Measurements from ENCODE around the gene FGFR1OP2. TPM values are rescaled to one million over a fixed set of nuclear protein-coding genes. Genes with fewer than 3 reads are reported as not detected.

Gene FGFR1OP2
- total RNA-seq, 2 experiments from 2014 or later = 49.1 to 50.7 TPM

GRCh38 chr12:26929590-26929989, 8.7 kb upstream of the FGFR1OP2 start:
- POLR2A ChIA-PET = no interaction called here
- no peaks in the 10 kb centered on the region for H3K9me3 Mint-ChIP-seq
- intact Hi-C loops (cut with micrococcal nuclease) = no loop called here
- CTCF ChIA-PET = interaction anchor here (0.7 kb wide), 1 partner anchor 44 kb away, joined by 3 read pairs; no protein-coding TSS in a partner anchor
- no peak overlapping the region for H3K4me3 Mint-ChIP-seq
- H3K36me3 Mint-ChIP-seq = peaks cover 35% of the 10 kb centered on the region
- no peak for DNase-seq
- no peak overlapping the region for H3K27ac Mint-ChIP-seq
- peaks cover 30% of the 10 kb centered on the region for H3K4me1 Mint-ChIP-seq (ENCODE audit: low read depth)
- H3K27me3 Mint-ChIP-seq = no peaks in the 10 kb centered on the region

- intact Hi-C loops (cut with micrococcal nuclease) = loop anchor here (5.0 to 10.0 kb wide), 3 partner anchors 84 to 849 kb away; partner anchors contain the start of genes KLHL42 and MANSC4
- Mint-ChIP-seq H3K36me3 (peaks cover 20% of the 10 kb centered on the region), H3K4me1 (ENCODE audit: low read depth) (peaks cover 47% of the 10 kb centered on the region), H3K4me3 (peak overlapping the region; percentile 94), H3K27ac (peak overlapping the region; percentile 98), H3K27me3 (no peaks in the 10 kb centered on the region), H3K9me3 (no peaks in the 10 kb centered on the region)
- POLR2A ChIA-PET = interaction anchor here (1.0 to 1.6 kb wide), 2 partner anchors 78 to 103 kb away, joined by 3 read pairs; partner anchors contain the start of genes ITPR2 and TM7SF3
- CTCF ChIA-PET = interaction anchor here (0.7 to 2.0 kb wide), 4 partner anchors 36 to 370 kb away, joined by 3 to 10 read pairs (median 6); partner anchors contain the start of gene TM7SF3
- DNase-seq = peak; percentile 55
Observed at GRCh38 chr12:26935636-26936378, 2.5 kb upstream of the FGFR1OP2 start.

- Mint-ChIP-seq H3K36me3 (peaks cover 20% of the 10 kb centered on the region), H3K4me1 (ENCODE audit: low read depth) (peaks cover 49% of the 10 kb centered on the region), H3K27me3 (no peaks in the 10 kb centered on the region), H3K27ac (peak overlapping the region; percentile 98), H3K4me3 (peak overlapping the region; percentile 94), H3K9me3 (no peaks in the 10 kb centered on the region)
- ChIA-PET POLR2A (interaction anchor here (1.0 kb wide), 1 partner anchor 77 kb away, joined by 3 read pairs; the partner anchor contains the start of gene TM7SF3), CTCF (interaction anchor here (1.0 to 2.0 kb wide), 4 partner anchors 51 to 369 kb away, joined by 4 to 10 read pairs (median 8); partner anchors contain the start of gene TM7SF3)
- peak; percentile 27 for DNase-seq
- intact Hi-C loops (cut with micrococcal nuclease) = loop anchor here (5.0 to 10.0 kb wide), 3 partner anchors 84 to 848 kb away; partner anchors contain the start of genes KLHL42 and MANSC4
Observed at GRCh38 chr12:26936559-26937442, 1.5 kb upstream of the FGFR1OP2 start.

- ChIA-PET POLR2A (no interaction called here), CTCF (interaction anchor here (1.2 kb wide), 1 partner anchor 77 kb away, joined by 8 read pairs; the partner anchor contains the start of gene TM7SF3)
- Mint-ChIP-seq H3K9me3 (no peaks in the 10 kb centered on the region), H3K4me1 (ENCODE audit: low read depth) (peaks cover 49% of the 10 kb centered on the region), H3K36me3 (peaks cover 20% of the 10 kb centered on the region), H3K27me3 (no peaks in the 10 kb centered on the region), H3K27ac (peak overlapping the region; percentile 98), H3K4me3 (peak overlapping the region; percentile 94)
- intact Hi-C loops (cut with micrococcal nuclease) = loop anchor here (5.0 to 10.0 kb wide), 3 partner anchors 85 to 847 kb away; partner anchors contain the start of genes KLHL42 and MANSC4
- no peak for DNase-seq
Observed at GRCh38 chr12:26937443-26937862, 817 bp upstream of the FGFR1OP2 start.

- H3K27me3 Mint-ChIP-seq = no peaks in the 10 kb centered on the region
- H3K9me3 Mint-ChIP-seq = no peaks in the 10 kb centered on the region
- H3K36me3 Mint-ChIP-seq = peaks cover 10% of the 10 kb centered on the region
- peaks cover 49% of the 10 kb centered on the region for H3K4me1 Mint-ChIP-seq (ENCODE audit: low read depth)
- H3K27ac Mint-ChIP-seq = peak overlapping the region; percentile 98
- peak; percentile 44 for DNase-seq
- peak overlapping the region; percentile 94 for H3K4me3 Mint-ChIP-seq
- intact Hi-C loops (cut with micrococcal nuclease) = loop anchor here (1.0 to 10.0 kb wide), 9 partner anchors 34 to 846 kb away; partner anchors contain the start of genes ITPR2, KLHL42, MANSC4 and STK38L
- ChIA-PET POLR2A (no interaction called here), CTCF (no interaction called here)
Observed at GRCh38 chr12:26938701-26939062, 412 bp downstream of the FGFR1OP2 start.

- Mint-ChIP-seq H3K36me3 (peaks cover 10% of the 10 kb centered on the region), H3K4me1 (ENCODE audit: low read depth) (peaks cover 51% of the 10 kb centered on the region), H3K4me3 (peak overlapping the region; percentile 94), H3K9me3 (no peaks in the 10 kb centered on the region), H3K27me3 (no peaks in the 10 kb centered on the region), H3K27ac (peak overlapping the region; percentile 98)
- DNase-seq = no peak
- intact Hi-C loops (cut with micrococcal nuclease) = loop anchor here (2.0 to 10.0 kb wide), 4 partner anchors 87 to 845 kb away; partner anchors contain the start of genes KLHL42 and MANSC4
- ChIA-PET POLR2A (no interaction called here), CTCF (no interaction called here)
Observed at GRCh38 chr12:26939192-26939832, 1.0 kb downstream of the FGFR1OP2 start.

GRCh38 chr12:26939953-26940352, 1.7 kb downstream of the FGFR1OP2 start:
- ChIA-PET POLR2A (no interaction called here), CTCF (no interaction called here)
- Mint-ChIP-seq H3K36me3 (peaks cover 6% of the 10 kb centered on the region), H3K4me3 (peak overlapping the region; percentile 94), H3K27ac (peak overlapping the region; percentile 92), H3K27me3 (no peaks in the 10 kb centered on the region), H3K9me3 (no peaks in the 10 kb centered on the region), H3K4me1 (ENCODE audit: low read depth) (peaks cover 49% of the 10 kb centered on the region)
- no peak for DNase-seq
- intact Hi-C loops (cut with micrococcal nuclease) = loop anchor here (2.0 to 10.0 kb wide), 5 partner anchors 15 to 845 kb away; partner anchors contain the start of genes KLHL42 and MANSC4

GRCh38 chr12:26940516-26941214, 2.4 kb downstream of the FGFR1OP2 start:
- DNase-seq = peak; percentile 36
- POLR2A ChIA-PET = interaction anchor here (0.9 kb wide), 1 partner anchor 107 kb away, joined by 4 read pairs; the partner anchor contains the start of gene ITPR2
- H3K27me3 Mint-ChIP-seq = no peaks in the 10 kb centered on the region
- H3K4me1 Mint-ChIP-seq (ENCODE audit: low read depth) = peaks cover 46% of the 10 kb centered on the region
- CTCF ChIA-PET = interaction anchor here (2.2 kb wide), 1 partner anchor 75 kb away, joined by 5 read pairs; no protein-coding TSS in a partner anchor
- peaks cover 4% of the 10 kb centered on the region for H3K36me3 Mint-ChIP-seq
- peak overlapping the region; percentile 67 for H3K4me3 Mint-ChIP-seq
- H3K9me3 Mint-ChIP-seq = no peaks in the 10 kb centered on the region
- peak overlapping the region; percentile 92 for H3K27ac Mint-ChIP-seq
- intact Hi-C loops (cut with micrococcal nuclease) = loop anchor here (2.0 kb wide), 1 partner anchor 14 kb away; no protein-coding TSS in a partner anchor

- POLR2A ChIA-PET = interaction anchor here (0.9 kb wide), 1 partner anchor 108 kb away, joined by 4 read pairs; the partner anchor contains the start of gene ITPR2
- DNase-seq = no peak
- peak overlapping the region; percentile 67 for H3K4me3 Mint-ChIP-seq
- H3K4me1 Mint-ChIP-seq (ENCODE audit: low read depth) = peaks cover 46% of the 10 kb centered on the region
- H3K36me3 Mint-ChIP-seq = peaks cover 9% of the 10 kb centered on the region
- H3K9me3 Mint-ChIP-seq = no peaks in the 10 kb centered on the region
- no peaks in the 10 kb centered on the region for H3K27me3 Mint-ChIP-seq
- intact Hi-C loops (cut with micrococcal nuclease) = loop anchor here (2.0 kb wide), 1 partner anchor 14 kb away; no protein-coding TSS in a partner anchor
- H3K27ac Mint-ChIP-seq = peak overlapping the region; percentile 92
- CTCF ChIA-PET = interaction anchor here (1.1 to 2.2 kb wide), 2 partner anchors 72 to 75 kb away, joined by 3 to 5 read pairs; no protein-coding TSS in a partner anchor
Observed at GRCh38 chr12:26941215-26941594, 2.9 kb downstream of the FGFR1OP2 start.

- Mint-ChIP-seq H3K27me3 (no peaks in the 10 kb centered on the region), H3K9me3 (peaks cover 13% of the 10 kb centered on the region), H3K36me3 (peaks cover 33% of the 10 kb centered on the region), H3K4me3 (no peak overlapping the region), H3K27ac (peak overlapping the region; percentile 53), H3K4me1 (ENCODE audit: low read depth) (peaks cover 61% of the 10 kb centered on the region)
- intact Hi-C loops (cut with micrococcal nuclease) = no loop called here
- no peak for DNase-seq
- POLR2A ChIA-PET = no interaction called here
- CTCF ChIA-PET = no interaction called here
Observed at GRCh38 chr12:26948309-26948708, 10.0 kb downstream of the FGFR1OP2 start.
